MM.1S (cell line): ENCODE data around the gene BACH2.

Experiments
- EZH2 ChIP-seq: fragments of 300-600 bp; sonication (generic); optimal IDR thresholded peaks from 2 replicates; pipeline ENCODE3; 2017; ENCODE audit warnings: low read depth, mild to moderate bottlenecking, antibody characterized with exemption, low read length, mixed read lengths
- EZH2phosphoT487 ChIP-seq: fragments of 300-600 bp; sonication (generic); IDR thresholded peaks from 2 replicates; pipeline ENCODE4 v1.6.1; 2018; ENCODE audit warnings: antibody characterized with exemption, low read length
- TF ChIP-seq, protein P1 (sequence below): fragments of 300-600 bp; sonication (generic); IDR thresholded peaks from 2 replicates; pipeline ENCODE4 v1.5.1; 2016; ENCODE audit warnings: antibody characterized with exemption, low read length, mixed read lengths

GRCh38 chr6:90238496-90239266 is 58.0 kb downstream of the BACH2 start:
- TF ChIP-seq, protein P1, sequence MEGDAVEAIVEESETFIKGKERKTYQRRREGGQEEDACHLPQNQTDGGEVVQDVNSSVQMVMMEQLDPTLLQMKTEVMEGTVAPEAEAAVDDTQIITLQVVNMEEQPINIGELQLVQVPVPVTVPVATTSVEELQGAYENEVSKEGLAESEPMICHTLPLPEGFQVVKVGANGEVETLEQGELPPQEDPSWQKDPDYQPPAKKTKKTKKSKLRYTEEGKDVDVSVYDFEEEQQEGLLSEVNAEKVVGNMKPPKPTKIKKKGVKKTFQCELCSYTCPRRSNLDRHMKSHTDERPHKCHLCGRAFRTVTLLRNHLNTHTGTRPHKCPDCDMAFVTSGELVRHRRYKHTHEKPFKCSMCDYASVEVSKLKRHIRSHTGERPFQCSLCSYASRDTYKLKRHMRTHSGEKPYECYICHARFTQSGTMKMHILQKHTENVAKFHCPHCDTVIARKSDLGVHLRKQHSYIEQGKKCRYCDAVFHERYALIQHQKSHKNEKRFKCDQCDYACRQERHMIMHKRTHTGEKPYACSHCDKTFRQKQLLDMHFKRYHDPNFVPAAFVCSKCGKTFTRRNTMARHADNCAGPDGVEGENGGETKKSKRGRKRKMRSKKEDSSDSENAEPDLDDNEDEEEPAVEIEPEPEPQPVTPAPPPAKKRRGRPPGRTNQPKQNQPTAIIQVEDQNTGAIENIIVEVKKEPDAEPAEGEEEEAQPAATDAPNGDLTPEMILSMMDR: no peak
- no peak for TF ChIP-seq EZH2
- TF ChIP-seq EZH2phosphoT487: no peak
